Measurements from ENCODE around the gene GRM7.

- no peak for TF ChIP-seq POLR2A (IDR thresholded peaks at IDR 0.05)
- TF ChIP-seq, protein P1, sequence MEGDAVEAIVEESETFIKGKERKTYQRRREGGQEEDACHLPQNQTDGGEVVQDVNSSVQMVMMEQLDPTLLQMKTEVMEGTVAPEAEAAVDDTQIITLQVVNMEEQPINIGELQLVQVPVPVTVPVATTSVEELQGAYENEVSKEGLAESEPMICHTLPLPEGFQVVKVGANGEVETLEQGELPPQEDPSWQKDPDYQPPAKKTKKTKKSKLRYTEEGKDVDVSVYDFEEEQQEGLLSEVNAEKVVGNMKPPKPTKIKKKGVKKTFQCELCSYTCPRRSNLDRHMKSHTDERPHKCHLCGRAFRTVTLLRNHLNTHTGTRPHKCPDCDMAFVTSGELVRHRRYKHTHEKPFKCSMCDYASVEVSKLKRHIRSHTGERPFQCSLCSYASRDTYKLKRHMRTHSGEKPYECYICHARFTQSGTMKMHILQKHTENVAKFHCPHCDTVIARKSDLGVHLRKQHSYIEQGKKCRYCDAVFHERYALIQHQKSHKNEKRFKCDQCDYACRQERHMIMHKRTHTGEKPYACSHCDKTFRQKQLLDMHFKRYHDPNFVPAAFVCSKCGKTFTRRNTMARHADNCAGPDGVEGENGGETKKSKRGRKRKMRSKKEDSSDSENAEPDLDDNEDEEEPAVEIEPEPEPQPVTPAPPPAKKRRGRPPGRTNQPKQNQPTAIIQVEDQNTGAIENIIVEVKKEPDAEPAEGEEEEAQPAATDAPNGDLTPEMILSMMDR (IDR thresholded peaks at IDR 0.05), result no peak
- no peak for TF ChIP-seq POLR2AphosphoS5 (IDR thresholded peaks at IDR 0.05)
Observed at GRCh38 chr3:7001370-7001769, 140.5 kb downstream of the GRM7 start.
